DLD1 (cell line): ENCODE results near the gene UBL5.

Experiments
- in situ Hi-C: cut with HindIII; loops from 2 replicates; pipeline ENCODE4 v1.10.0; 2017; ENCODE audit warnings: low sequenced_read_pairs

The UBL5 gene

DNA sequence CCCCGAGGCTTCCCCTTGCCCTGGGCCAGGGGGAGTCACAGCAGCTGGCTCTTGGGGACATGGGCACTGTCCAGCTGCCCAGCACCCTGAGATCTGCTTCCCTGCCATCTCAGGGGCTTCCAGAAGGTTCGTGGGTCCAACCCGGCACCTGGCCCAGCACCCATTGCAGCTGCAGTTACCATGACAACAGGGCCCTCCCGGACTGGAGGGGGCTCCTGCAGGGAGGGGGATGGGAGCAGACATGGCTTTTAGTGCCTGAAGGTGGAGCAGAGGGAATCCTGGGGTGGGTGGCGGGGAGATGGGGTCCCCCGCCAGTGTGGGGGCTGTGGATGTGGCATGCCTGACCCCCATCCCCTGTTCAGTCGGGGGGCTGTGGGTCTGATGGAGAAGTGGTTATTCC lies 22.1 kb downstream of the UBL5 start:
- in situ Hi-C loops = no loop called here

DNA sequence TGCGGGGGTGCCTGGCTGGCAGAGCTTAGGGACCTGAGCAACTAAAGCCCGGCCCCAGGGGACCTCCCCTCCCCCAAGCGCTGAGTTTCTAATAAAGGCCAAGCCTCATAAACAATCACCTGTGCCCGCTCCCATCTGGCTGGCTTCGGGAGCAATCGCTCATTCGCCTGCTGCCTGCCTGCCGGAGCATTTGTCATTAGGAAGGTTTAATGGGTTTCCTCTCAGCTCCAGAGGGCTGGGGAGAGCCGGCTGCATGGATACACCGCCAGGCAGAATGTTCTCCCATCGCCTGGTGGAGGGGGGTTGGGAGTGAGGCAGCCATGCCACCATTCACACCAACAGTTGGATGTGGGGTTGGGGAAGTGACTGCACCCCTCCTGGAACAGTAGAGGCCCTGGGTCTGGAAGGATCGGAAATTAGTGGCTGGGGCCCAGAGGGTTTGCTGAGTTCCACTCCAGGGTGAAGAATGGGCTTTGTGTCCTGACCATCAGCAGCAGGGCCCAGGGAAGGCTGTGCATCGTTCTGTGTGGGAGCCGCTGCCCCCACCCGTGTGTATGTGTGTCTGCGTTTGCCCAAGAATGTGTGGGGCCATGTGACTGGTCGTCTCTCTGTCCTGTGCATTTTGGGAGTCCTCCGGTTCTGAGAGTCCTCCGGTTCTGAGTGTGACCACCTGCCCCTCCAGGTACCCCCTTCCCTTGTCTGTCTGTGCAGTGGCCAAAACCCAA lies 22.7 kb downstream of the UBL5 start:
- in situ Hi-C loops = no loop called here

GRCh38 chr19:9854282-9854846 lies 26.6 kb downstream of the UBL5 start:
- in situ Hi-C loops = no loop called here

DNA sequence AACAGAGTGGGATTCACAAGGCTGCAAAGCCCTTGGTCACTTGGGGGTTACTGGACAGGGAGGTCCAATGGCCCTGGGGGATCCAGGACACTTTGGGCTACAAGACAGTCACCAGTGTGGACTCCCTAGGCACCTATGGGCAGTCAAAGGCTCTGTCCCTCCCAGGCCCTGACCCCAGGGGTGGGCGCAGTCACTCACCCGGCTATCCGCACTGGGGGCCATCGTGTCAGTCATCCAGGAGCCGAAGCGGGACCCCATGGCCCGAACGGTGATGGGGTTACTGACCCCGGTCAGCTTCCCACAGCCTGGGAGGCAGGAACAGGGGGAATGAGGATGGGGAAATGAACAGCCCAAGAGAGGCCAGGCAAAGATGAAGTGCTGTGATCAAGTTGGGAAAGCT lies 28.9 kb downstream of the UBL5 start:
- in situ Hi-C loops = no loop called here

- in situ Hi-C loops = no loop called here
These were observed 29.5 kb downstream of the UBL5 start for GRCh38 chr19:9857076-9857721.

DNA sequence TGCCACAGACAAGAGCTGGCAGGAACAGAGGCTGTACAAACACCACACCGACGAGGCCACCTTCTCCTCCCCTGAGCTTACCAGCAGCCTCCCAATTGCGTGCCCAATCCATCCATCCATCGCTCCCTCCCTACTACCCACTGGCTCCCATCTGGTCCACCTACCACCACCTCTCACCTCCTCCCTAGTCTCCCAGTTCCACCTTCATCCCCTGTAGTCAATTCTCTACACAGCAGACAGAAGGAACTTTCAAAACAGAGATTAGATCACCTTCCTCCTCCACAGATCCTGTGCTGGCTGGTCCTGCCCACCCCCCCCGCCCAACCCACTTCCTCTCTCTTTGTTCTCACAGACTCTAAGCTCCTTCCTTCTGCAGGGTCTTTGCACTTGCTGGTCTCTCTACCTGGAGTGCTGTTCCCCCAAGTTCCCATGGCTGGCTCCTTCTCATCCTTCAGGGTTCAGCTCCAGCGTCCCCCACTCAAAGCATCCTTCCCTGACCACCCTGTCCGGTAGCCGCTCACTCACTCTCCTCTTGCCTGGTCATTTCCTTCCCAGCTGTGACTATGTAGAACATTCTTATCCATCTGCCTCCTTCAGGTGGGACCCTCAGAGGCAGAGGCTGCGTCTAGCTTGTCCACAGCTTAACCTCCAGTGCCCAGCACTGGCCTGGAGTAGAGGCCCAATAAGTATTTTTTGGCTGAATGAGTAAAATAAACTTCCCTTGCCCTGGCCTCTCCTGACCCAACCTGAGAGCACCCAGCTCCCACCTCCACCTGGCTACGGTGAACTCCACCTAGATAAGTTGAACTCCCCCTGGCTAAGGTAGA lies 30.4 kb downstream of the UBL5 start:
- in situ Hi-C loops = no loop called here

DNA sequence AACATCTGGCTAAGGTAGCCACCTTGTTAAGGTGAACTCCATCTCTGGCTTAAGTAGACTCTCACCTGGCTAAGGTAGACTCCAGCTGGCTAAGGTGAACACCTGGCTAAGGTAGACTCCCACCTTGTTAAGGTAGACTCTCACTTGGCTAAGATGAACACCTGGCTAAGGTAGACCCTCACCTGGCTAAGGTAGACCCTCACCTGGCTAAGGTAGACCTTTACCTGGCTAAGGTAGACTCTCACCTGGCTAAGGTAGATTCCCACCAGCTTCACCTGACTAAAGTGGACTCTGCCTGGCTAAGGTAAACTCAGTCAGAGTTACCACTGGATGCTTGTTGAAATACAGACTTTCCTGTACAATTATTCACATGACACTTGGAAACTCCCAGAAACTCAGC lies 31.0 kb downstream of the UBL5 start:
- in situ Hi-C loops = no loop called here

- in situ Hi-C loops = no loop called here
These were observed 32.7 kb downstream of the UBL5 start for GRCh38 chr19:9860407-9860806.

DNA sequence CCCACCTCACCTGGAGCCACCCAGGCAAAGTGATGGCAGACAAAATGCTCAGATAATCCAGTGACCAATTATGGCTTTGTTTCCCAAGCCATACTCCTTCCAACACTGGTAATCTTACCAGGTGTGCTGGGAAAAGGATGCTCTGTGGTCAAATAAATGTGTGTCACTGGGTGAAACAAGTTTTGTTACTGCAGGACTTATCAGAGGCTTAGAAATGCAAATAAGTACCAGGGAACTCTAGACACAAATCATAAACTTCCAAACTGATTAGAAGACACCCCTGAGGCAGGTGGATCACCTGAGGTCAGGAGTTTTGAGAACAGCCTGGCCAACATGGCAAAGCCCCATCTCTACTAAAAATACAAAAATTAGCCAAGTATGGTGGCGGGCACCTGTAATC lies 33.8 kb downstream of the UBL5 start:
- in situ Hi-C loops = no loop called here

- in situ Hi-C loops = no loop called here
These were observed 35.2 kb downstream of the UBL5 start for GRCh38 chr19:9862938-9863337.

DNA sequence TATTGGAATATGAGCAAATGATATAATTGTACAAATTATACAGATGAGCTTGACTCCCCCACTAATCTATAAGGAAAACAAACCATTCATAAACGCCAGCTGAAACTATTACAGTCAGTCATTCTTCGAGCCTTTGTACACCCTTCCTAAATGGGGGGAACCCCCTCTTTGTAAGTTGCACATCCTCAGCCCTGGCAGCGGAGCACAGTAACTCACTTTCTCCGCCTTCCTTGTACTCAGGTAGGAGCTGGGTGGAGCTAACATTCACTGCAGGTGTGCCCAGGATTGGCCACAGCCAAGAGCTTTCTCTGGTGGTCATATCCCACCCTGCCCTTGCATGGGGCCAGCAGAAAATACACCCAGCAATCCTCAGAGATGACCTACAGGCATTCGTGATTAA lies 36.0 kb downstream of the UBL5 start:
- in situ Hi-C loops = no loop called here

GRCh38 chr19:9865732-9866501 lies 38.2 kb downstream of the UBL5 start:
- in situ Hi-C loops = no loop called here

- in situ Hi-C loops = no loop called here
These were observed 41.4 kb downstream of the UBL5 start for GRCh38 chr19:9868983-9869617.

GRCh38 chr19:9871626-9872338 lies 44.1 kb downstream of the UBL5 start:
- in situ Hi-C loops = no loop called here

DNA sequence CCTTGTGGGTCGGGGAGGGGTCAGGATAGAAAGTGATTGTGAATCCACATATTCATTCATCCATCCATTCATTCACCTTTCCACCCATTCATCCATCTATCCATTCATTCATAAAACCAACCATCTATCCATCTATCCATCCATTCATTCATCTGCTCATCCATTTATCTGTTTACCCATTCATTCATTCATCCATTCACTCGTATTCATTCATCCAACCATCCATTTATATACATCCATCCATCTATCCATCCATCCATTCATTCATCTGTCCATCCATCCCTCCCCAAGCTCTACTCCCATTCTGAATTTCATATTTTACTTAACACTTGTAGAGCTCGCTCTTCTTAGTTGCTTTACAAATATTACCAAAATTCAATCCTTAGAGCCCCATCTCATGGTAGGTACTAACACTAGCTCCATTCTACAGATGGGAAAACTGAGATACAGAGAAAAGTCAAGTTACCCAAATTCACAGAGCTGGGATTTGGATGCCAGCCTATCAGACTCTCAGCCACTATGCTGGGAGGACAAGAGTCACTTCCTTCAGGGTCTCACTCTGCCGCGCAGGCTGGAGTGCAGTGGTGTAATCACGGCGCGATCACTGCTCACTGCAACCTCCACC lies 45.0 kb downstream of the UBL5 start:
- in situ Hi-C loops = no loop called here

DNA sequence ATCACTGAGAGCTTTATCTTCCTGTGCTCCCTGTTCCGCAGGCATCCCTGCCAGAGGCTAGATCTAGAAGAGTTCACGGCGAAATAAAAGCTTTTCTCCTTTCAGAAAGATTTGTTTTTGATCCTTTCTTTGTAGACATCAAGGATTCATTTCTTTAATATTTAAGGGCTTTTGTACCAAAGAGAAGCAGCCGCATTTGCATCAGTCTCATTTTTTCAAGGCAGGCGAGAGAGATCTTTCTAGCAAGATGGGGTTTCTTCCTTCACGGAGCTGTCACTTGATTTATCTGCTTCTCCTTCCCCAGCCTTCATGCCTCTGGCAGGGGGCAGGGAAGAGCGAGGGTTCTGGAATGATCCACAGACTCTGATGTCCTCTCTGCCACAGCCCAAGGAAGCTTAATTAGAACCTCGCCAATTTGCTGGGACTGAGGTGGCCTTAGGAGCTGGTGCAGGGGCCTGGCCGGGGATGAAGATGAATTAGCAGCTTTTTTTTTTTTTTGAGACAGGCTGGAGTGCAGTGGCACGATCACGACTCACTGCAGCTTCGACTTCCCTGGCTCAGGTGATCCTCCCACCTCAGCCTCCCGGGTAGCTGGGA lies 47.4 kb downstream of the UBL5 start:
- in situ Hi-C loops = no loop called here

DNA sequence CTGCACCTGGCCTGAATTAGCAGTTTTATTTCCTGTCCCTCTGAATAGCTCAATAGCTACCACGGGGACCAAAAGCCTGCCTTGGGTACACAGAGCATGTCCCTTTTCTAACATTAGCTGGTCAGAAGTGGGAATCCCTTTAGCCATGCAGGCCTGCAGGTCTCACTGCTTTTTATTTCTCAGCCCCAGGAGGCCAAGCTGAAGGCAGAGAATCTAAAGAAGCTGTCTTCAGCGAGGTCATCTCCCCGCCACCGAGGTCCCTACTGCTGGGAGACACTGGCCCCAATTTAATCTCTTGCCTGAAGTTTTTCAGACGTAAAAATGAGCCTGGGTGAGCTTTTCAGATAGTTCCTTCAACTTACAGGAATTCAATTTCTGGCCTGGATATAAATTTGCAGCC lies 48.1 kb downstream of the UBL5 start:
- in situ Hi-C loops = no loop called here

DNA sequence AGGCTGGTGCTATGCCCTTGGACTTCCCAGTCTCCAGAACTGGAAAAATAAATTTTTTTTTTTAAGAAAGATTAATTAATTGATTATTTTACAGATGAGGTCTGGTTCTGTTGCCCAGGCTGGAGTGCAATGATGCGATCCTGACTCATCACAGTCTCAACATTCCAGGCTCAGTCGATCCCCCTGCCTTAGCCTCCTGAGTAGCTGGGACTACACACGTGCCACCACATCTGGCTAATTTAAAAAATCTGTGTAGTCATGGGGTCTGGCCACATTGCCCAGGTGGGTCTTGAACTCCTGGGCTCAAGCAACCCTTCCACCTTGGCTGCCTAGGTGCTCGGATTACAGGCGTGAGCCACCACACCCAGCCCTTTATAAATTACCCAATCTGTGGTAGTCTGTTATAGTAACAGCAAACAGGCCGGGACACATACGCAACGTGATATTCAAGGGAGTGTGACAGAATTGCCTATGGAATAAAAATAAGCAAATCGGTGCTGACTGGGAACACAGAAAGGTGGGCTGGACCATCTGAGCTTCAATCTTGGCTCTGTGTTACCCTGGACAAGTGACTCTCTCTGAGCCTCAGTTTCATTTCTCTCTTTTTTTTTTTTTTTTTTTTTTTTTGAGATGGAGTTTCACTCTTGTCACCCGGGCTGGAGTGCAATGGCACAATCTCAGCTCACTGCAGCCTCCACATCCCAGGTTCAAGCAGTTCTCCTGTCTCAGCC lies 50.2 kb downstream of the UBL5 start:
- in situ Hi-C loops = no loop called here
